Measurements from ENCODE around the gene CEP128.

Gene CEP128

GRCh38 chr14:80981156-80981555 lies 39.6 kb upstream of the CEP128 start:
- TF ChIP-seq, protein P1, sequence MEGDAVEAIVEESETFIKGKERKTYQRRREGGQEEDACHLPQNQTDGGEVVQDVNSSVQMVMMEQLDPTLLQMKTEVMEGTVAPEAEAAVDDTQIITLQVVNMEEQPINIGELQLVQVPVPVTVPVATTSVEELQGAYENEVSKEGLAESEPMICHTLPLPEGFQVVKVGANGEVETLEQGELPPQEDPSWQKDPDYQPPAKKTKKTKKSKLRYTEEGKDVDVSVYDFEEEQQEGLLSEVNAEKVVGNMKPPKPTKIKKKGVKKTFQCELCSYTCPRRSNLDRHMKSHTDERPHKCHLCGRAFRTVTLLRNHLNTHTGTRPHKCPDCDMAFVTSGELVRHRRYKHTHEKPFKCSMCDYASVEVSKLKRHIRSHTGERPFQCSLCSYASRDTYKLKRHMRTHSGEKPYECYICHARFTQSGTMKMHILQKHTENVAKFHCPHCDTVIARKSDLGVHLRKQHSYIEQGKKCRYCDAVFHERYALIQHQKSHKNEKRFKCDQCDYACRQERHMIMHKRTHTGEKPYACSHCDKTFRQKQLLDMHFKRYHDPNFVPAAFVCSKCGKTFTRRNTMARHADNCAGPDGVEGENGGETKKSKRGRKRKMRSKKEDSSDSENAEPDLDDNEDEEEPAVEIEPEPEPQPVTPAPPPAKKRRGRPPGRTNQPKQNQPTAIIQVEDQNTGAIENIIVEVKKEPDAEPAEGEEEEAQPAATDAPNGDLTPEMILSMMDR (IDR thresholded peaks at IDR 0.05; ENCODE audit: low read depth, low read length, missing control alignments): no peak
- in situ Hi-C loops (cut with HindIII; ENCODE audit: low sequenced_read_pairs): no loop called here
- DNase-seq (ENCODE audit: low read depth): no peak

GRCh38 chr14:80979951-80980350 lies 38.4 kb upstream of the CEP128 start:
- no peak overlapping the region for H3K4me3 ChIP-seq (ENCODE audit: low read depth, low read length)
- no peak for DNase-seq (ENCODE audit: low read depth)
- in situ Hi-C loops (cut with HindIII; ENCODE audit: low sequenced_read_pairs): no loop called here
- TF ChIP-seq, protein P1 (IDR thresholded peaks at IDR 0.05; ENCODE audit: low read depth, low read length, missing control alignments): no peak

More at GRCh38 chr14:80981156-80981555, 39.6 kb upstream of the CEP128 start:
- no peak overlapping the region for H3K4me3 ChIP-seq (ENCODE audit: low read depth, low read length)

DNA sequence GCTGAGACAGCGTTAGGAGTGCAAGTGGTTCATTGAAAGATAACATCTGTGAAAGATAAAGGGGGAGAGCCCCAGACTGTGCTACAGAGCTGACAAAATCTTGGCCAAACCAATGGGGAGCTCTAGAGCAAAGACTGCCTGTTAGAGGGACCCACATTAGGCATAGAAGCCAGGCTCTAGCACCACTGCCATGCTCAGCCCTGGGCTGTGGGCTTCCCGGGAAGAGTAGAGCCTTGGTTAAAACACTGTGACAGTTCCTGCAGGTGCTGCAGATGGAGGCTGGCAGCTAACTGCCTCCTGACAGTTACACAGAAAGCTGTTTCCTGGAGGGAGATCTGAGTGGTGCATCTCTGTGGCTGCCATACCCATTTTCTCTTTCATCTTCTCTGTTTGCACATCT lies 36.9 kb upstream of the CEP128 start:
- H3K4me3 ChIP-seq (ENCODE audit: low read depth, low read length): no peak overlapping the region
- DNase-seq (ENCODE audit: low read depth): no peak
- TF ChIP-seq, protein P1 (IDR thresholded peaks at IDR 0.05; ENCODE audit: low read depth, low read length, missing control alignments): no peak
- in situ Hi-C loops (cut with HindIII; ENCODE audit: low sequenced_read_pairs): no loop called here

- DNase-seq (ENCODE audit: low read depth): no peak
- no peak overlapping the region for H3K4me3 ChIP-seq (ENCODE audit: low read depth, low read length)
- TF ChIP-seq, protein P1 (IDR thresholded peaks at IDR 0.05; ENCODE audit: low read depth, low read length, missing control alignments): no peak
- in situ Hi-C loops (cut with HindIII; ENCODE audit: low sequenced_read_pairs): no loop called here
These were observed 35.7 kb upstream of the CEP128 start for GRCh38 chr14:80977221-80977620.

DNA sequence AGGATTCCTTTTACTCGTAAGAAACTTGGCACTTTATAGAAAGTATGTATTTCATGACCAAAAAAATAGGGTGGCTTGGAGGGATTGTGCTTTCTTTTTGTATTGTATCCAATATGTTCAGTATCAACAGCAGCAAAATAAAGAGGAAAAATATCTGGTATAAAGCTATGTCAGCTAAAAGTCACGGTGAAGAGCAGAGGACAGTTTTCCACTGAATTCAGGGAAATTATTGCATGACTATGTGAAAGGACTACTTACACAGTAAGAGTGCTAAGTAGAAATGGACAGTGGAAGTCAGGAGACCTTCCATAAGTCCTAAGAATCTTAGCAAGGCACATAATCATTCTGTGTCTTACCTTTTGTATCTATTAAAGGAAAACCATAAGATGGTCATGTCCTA lies 33.1 kb upstream of the CEP128 start:
- in situ Hi-C loops (cut with HindIII; ENCODE audit: low sequenced_read_pairs): no loop called here
- TF ChIP-seq, protein P1 (IDR thresholded peaks at IDR 0.05; ENCODE audit: low read depth, low read length, missing control alignments): no peak
- DNase-seq (ENCODE audit: low read depth): no peak
- no peak overlapping the region for H3K4me3 ChIP-seq (ENCODE audit: low read depth, low read length)

GRCh38 chr14:80973931-80974641 lies 32.5 kb upstream of the CEP128 start:
- H3K4me3 ChIP-seq (ENCODE audit: low read depth, low read length): no peak overlapping the region
- TF ChIP-seq, protein P1 (IDR thresholded peaks at IDR 0.05; ENCODE audit: low read depth, low read length, missing control alignments): no peak
- in situ Hi-C loops (cut with HindIII; ENCODE audit: low sequenced_read_pairs): no loop called here
- peak; percentile 91 for DNase-seq (ENCODE audit: low read depth)

Data from astrocyte of the cerebellum (primary cell).